GM23338 (cell line): ENCODE data around the gene MEP1A. TPM values are rescaled to one million over a fixed set of nuclear protein-coding genes. Genes with fewer than 3 reads are reported as not detected.

Experiments used
- ATAC-seq: fragments of 200-7000 bp; cut with Tn5 transposase; 3 replicates; pipeline ENCODE4 v1.9.1; 2020
- DNase-seq: peaks from one replicate; pipeline ENCODE4 v3.0.0-alpha.2; 2015; ENCODE audit warnings: low spot score
- H2AFZ ChIP-seq: fragments of 200-600 bp; sonication (generic); 2 replicates; pipeline ENCODE4 v1.8.0; 2016; ENCODE audit warnings: antibody characterized with exemption, mild to moderate bottlenecking, moderate library complexity
- H3F3A ChIP-seq: fragments of 200-600 bp; sonication (generic); replicated peaks from 2 replicates; pipeline ENCODE4 v1.8.0; 2017; ENCODE audit warnings: antibody characterized with exemption, mixed run types, low read depth
- H3K27ac ChIP-seq: fragments of 200-600 bp; sonication (generic); 2 replicates; pipeline ENCODE4 v1.6.1; 2016; ENCODE audit warnings: low read depth
- H3K27me3 ChIP-seq: fragments of 200-600 bp; sonication (generic); 2 replicates; pipeline ENCODE4 v1.8.0; 2016; ENCODE audit warnings: mild to moderate bottlenecking, mixed run types, moderate library complexity; ENCODE audit not compliant: insufficient read depth
- H3K36me3 ChIP-seq: fragments of 200-600 bp; sonication (generic); 2 replicates; pipeline ENCODE4 v1.8.0; 2016; ENCODE audit warnings: mild to moderate bottlenecking; ENCODE audit not compliant: insufficient read depth
- H3K4me1 ChIP-seq: fragments of 200-600 bp; sonication (generic); 2 replicates; pipeline ENCODE4 v1.8.0; 2016; ENCODE audit warnings: mild to moderate bottlenecking, moderate library complexity; ENCODE audit not compliant: insufficient read depth
- H3K4me2 ChIP-seq: fragments of 200-600 bp; sonication (generic); 2 replicates; pipeline ENCODE4 v1.7.1; 2017; ENCODE audit warnings: mixed run types
- H3K4me3 ChIP-seq: fragments of 200-600 bp; sonication (generic); 2 replicates; pipeline ENCODE4 v1.6.1; 2016; ENCODE audit warnings: mixed run types
- H3K79me2 ChIP-seq: fragments of 200-600 bp; sonication (generic); replicated peaks from 2 replicates; pipeline ENCODE4 v1.8.0; 2017; ENCODE audit warnings: mild to moderate bottlenecking; ENCODE audit not compliant: insufficient read depth
- H3K9me2 ChIP-seq: fragments of 200-600 bp; sonication (generic); 2 replicates; pipeline ENCODE4 v1.8.0; 2017; ENCODE audit not compliant: insufficient read depth
- H4K20me1 ChIP-seq: fragments of 200-600 bp; sonication (generic); replicated peaks from 2 replicates; pipeline ENCODE4 v1.8.0; 2017; ENCODE audit warnings: mild to moderate bottlenecking; ENCODE audit not compliant: insufficient read depth
- H3K27ac Mint-ChIP-seq: 2 replicates; pipeline ENCODE4 v1.8.0; 2020; ENCODE audit warnings: inconsistent platforms, mild to moderate bottlenecking, moderate library complexity, mixed read lengths
- H3K27me3 Mint-ChIP-seq: 3 replicates; pipeline ENCODE4 v1.8.0; 2022; ENCODE audit warnings: low read depth, mild to moderate bottlenecking, moderate library complexity, mixed read lengths, inconsistent platforms; ENCODE audit not compliant: insufficient read depth, poor library complexity
- H3K36me3 Mint-ChIP-seq: 3 replicates; pipeline ENCODE4 v1.8.0; 2021; ENCODE audit warnings: low read depth, mild to moderate bottlenecking, inconsistent platforms, moderate library complexity, mixed read lengths
- H3K4me1 Mint-ChIP-seq: 3 replicates; pipeline ENCODE4 v1.8.0; 2020; ENCODE audit warnings: mild to moderate bottlenecking, inconsistent platforms, mixed read lengths
- H3K4me3 Mint-ChIP-seq: 3 replicates; pipeline ENCODE4 v1.8.0; 2021; ENCODE audit warnings: moderate library complexity, mild to moderate bottlenecking, inconsistent platforms, mixed read lengths
- H3K9me3 Mint-ChIP-seq: 3 replicates; pipeline ENCODE4 v1.8.0; 2020; ENCODE audit warnings: moderate library complexity, mild to moderate bottlenecking, inconsistent platforms, mixed read lengths
- CREB1 ChIP-seq: fragments of 250-450 bp; sonication (Bioruptor Pico); IDR thresholded peaks from 2 replicates; pipeline ENCODE4 v1.5.0; 2020; ENCODE audit warnings: low read depth, mild to moderate bottlenecking, moderate library complexity
- CTCF ChIP-seq, 2 experiments: fragments of 200-600 bp in 1 of 2; sonication (generic) in 1 of 2; conservative IDR thresholded peaks; 2 replicates each; pipeline versions ENCODE4 v1.5.1 to v1.6.1; 2016 to 2017; ENCODE audit warnings: antibody characterized with exemption in 2 of 2, low read depth in 2 of 2, mild to moderate bottlenecking in 2 of 2, moderate library complexity in 1 of 2
- ETS1 ChIP-seq: IDR thresholded peaks from 2 replicates; pipeline ENCODE4 v1.6.1; 2016; ENCODE audit warnings: antibody characterized with exemption
- EZH2 ChIP-seq: fragments of 200-600 bp; sonication (generic); IDR thresholded peaks from one replicate; pipeline ENCODE4 v1.8.0; 2017; ENCODE audit warnings: antibody characterized with exemption, mild to moderate bottlenecking, low read depth; ENCODE audit not compliant: unreplicated experiment
- EZH2phosphoT487 ChIP-seq: fragments of 200-600 bp; sonication (generic); IDR thresholded peaks from one replicate; pipeline ENCODE4 v1.8.1; 2018; ENCODE audit warnings: antibody characterized with exemption; ENCODE audit not compliant: unreplicated experiment
- JUNB ChIP-seq: IDR thresholded peaks from one replicate; pipeline ENCODE4 v1.6.1; 2016; ENCODE audit warnings: antibody characterized with exemption; ENCODE audit not compliant: unreplicated experiment
- NANOG ChIP-seq: IDR thresholded peaks from 2 replicates; pipeline ENCODE4 v1.6.1; 2016; ENCODE audit warnings: antibody characterized with exemption, borderline replicate concordance
- POLR2AphosphoS5 ChIP-seq: IDR thresholded peaks from 2 replicates; pipeline ENCODE4 v1.6.1; 2016; ENCODE audit warnings: antibody characterized with exemption, low read depth
- REST ChIP-seq: IDR thresholded peaks from one replicate; pipeline ENCODE4 v1.6.1; 2018; ENCODE audit warnings: antibody characterized with exemption; ENCODE audit not compliant: unreplicated experiment
- ZNF114 ChIP-seq: fragments of 250-450 bp; sonication (Bioruptor Pico); IDR thresholded peaks from 2 replicates; pipeline ENCODE4 v1.5.0; 2020; ENCODE audit warnings: mild to moderate bottlenecking, moderate library complexity
- ZNF331 ChIP-seq: fragments of 250-450 bp; sonication (Bioruptor Pico); IDR thresholded peaks from 2 replicates; pipeline ENCODE4 v1.5.0; 2020; ENCODE audit warnings: low read depth, mild to moderate bottlenecking, moderate library complexity
- ZNF462 ChIP-seq: fragments of 250-450 bp; sonication (Bioruptor Pico); IDR thresholded peaks from 2 replicates; pipeline ENCODE4 v1.5.0; 2020; ENCODE audit warnings: mild to moderate bottlenecking, moderate library complexity
- polyA plus RNA-seq: library from polyadenylated mRNA; unstranded; fragments of >200 nt; fragmentation: Nextera tagmentation; extraction: Ambion mirVana; gene quantifications from 2 replicates; pipeline ENCODE4 v1.2.1, GENCODE V29; 2016
- total RNA-seq: library from RNA; depleted of rRNA; stranded (reverse); fragments of >200 nt; shearing (Covaris generic); gene quantifications from 2 replicates; pipeline ENCODE4 v1.2.3, GENCODE V29; 2014

Gene MEP1A
- total and polyA plus RNA-seq, 2 experiments from 2014 or later, result not detected

- TF ChIP-seq ZNF462 (CRISPR knock-in tag) (no peak), EZH2phosphoT487 (no peak), POLR2AphosphoS5 (no peak), CREB1 (CRISPR knock-in tag) (no peak), EZH2 (no peak), ZNF114 (CRISPR knock-in tag) (no peak)
Measured at GRCh38 chr6:46816626-46817025, 23.4 kb downstream of the MEP1A start (continued).

- no peak overlapping the region for H3K27ac ChIP-seq
- Mint-ChIP-seq H3K36me3 (no peaks in the 10 kb centered on the region), H3K27ac (no peak overlapping the region), H3K27me3 (peaks cover 4% of the 10 kb centered on the region), H3K4me1 (peaks cover 3% of the 10 kb centered on the region), H3K9me3 (no peaks in the 10 kb centered on the region), H3K4me3 (no peak overlapping the region)
- no peak overlapping the region for H3K4me2 ChIP-seq
- H3K4me1 ChIP-seq, result no peaks in the 10 kb centered on the region
- H3F3A ChIP-seq, result no peaks in the 10 kb centered on the region
- no peaks in the 10 kb centered on the region for H4K20me1 ChIP-seq
- ATAC-seq, result no peak
- H3K36me3 ChIP-seq, result no peaks in the 10 kb centered on the region
- H3K27me3 ChIP-seq, result no peaks in the 10 kb centered on the region
- TF ChIP-seq JUNB (no peak), ETS1 (no peak), CTCF (conservative IDR thresholded peaks at IDR 0.05; ENCODE audit: low read depth in 2 of 2) (no peak), NANOG (no peak), CREB1 (CRISPR knock-in tag) (no peak), REST (no peak), EZH2 (no peak), POLR2AphosphoS5 (no peak), ZNF331 (CRISPR knock-in tag) (no peak)
- 0 out of 2 replicates have a peak, but pooled peaks cover 9% of the 10 kb centered on the region for H3K9me2 ChIP-seq
- peak overlapping the region; percentile 43; the same call in 1 of the 2 replicates for H2AFZ ChIP-seq
- no peaks in the 10 kb centered on the region for H3K79me2 ChIP-seq
- H3K4me3 ChIP-seq, result no peak overlapping the region
- no peak for DNase-seq
Measured at GRCh38 chr6:46819561-46819960, 26.4 kb downstream of the MEP1A start.
